Ishikawa (cell line): ENCODE data around the gene LCA5.

Experiments used
- EP300 ChIP-seq: IDR thresholded peaks from 2 replicates; pipeline ENCODE4 v1.6.1; 2012; ENCODE audit warnings: borderline replicate concordance
- YY1 ChIP-seq: IDR thresholded peaks from 2 replicates; pipeline ENCODE4 v1.6.1; 2012; ENCODE audit warnings: low read depth

DNA sequence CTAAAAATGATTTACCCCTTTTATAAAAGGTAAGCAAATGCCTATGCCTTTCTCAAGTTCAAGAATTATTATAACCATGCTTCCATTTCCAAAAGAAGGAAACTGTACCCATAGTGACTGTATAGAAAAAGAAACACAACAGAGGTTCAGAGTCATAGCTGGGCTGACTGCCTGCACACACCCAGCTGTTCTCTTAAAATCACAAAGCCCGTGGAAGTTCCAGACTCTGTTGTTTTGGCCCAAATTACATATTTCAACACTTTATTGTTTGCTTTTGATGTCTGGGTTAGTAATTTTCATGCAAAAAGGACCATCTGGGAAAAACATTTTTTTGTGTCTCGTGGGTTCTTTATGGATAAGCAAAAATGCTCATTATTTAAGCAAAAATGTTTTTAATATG lies 99.2 kb downstream of the LCA5 start:
- no peak for TF ChIP-seq YY1
- TF ChIP-seq EP300: no peak
